GM12873 (cell line): ENCODE results near the gene WNT2.

Experiments used
- TF ChIP-seq, protein P1 (sequence below): IDR thresholded peaks from 2 replicates; pipeline ENCODE4 v1.5.1; 2012; ENCODE audit warnings: low read depth, mild to moderate bottlenecking, moderate library complexity, low read length, control low read depth; ENCODE audit not compliant: insufficient read depth; ENCODE audit errors: missing control alignments

Gene WNT2

DNA sequence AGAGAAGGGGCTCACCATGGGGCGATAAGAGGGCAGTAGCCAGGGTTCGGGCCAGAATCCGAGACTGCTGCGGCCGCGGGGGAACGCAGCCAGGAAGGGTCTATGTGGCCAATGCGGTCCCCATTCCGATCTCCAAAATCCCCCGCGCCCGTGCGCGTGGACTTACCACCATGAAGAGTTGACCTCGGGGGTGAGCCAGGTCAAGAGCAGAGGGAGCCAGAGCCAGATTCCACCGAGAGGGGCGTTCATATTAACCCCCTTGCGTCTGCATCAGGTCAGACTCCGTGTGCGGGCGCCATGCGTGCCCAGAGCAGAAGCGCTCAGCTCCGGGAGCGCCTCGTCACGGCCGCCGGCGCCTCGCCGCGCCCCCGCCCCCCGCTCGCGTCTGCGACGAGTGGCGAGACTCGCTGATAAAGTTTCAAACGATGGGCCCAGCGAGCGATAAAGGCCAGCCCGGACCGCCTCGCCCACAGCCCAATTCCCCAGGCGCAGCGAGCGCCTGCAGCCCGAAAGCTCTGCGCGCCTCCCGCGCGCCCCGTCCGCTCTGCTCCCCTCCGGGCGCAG lies at the start of gene WNT2:
Gene WNT2, minus strand, starts transcription at position 318 of the 564 bp plus-strand sequence. Its CDS starts 69 bp downstream, at position 249.
- TF ChIP-seq, protein P1, sequence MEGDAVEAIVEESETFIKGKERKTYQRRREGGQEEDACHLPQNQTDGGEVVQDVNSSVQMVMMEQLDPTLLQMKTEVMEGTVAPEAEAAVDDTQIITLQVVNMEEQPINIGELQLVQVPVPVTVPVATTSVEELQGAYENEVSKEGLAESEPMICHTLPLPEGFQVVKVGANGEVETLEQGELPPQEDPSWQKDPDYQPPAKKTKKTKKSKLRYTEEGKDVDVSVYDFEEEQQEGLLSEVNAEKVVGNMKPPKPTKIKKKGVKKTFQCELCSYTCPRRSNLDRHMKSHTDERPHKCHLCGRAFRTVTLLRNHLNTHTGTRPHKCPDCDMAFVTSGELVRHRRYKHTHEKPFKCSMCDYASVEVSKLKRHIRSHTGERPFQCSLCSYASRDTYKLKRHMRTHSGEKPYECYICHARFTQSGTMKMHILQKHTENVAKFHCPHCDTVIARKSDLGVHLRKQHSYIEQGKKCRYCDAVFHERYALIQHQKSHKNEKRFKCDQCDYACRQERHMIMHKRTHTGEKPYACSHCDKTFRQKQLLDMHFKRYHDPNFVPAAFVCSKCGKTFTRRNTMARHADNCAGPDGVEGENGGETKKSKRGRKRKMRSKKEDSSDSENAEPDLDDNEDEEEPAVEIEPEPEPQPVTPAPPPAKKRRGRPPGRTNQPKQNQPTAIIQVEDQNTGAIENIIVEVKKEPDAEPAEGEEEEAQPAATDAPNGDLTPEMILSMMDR, result no peak

DNA sequence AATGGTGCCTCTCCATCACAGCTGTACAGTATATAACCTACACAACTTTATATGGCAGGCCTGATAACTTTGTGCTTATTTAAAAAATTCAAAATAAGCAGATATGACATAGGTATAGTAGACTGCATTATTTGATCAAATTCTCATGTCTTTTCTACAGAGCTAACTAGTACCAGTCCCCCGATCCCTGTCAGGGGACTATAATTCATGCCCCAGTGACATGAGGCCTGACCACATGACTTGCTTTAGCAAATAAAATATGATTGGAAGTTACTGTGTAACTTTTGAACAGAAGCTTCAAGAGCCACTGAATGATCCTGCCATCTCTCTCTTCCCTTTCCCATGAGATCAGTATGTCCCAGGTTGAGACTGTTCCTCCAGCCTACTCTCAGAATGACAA lies 49.2 kb upstream of the WNT2 start:
- TF ChIP-seq, protein P1, result no peak

DNA sequence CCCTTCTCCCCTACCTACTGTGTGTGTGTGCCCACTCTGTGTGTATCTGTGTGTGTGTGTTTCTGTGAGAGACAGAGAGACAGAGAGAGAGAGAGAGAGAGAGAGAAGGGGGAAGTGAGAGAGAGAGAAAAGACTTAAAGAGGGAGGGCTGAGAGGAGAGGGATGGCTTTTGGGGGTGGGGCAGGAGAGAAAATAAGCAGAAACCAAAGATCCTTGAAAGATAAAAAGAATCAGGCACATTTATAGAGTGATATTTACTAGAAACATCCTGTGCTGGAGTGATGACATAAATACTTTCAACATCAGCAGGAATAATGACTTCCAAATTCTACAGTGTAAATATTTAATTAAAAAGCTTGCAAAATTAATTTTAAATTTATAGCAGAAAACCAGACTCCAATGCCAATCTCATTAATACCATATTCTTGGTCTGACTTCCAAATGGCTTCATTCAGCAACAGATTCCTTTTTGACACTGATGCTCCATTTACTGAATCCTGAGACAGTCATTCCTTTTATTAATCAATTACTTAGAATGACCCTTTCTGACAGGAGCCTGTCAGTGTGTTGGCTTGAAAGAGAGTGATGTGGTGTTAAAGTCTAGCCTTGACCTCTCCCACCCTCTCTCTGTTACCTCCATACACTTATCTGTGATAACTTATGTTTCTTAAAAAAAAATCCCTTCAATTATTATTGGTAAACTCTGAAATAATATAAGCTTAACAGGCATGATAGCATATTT lies 41.7 kb upstream of the WNT2 start:
- TF ChIP-seq, protein P1, result no peak

DNA sequence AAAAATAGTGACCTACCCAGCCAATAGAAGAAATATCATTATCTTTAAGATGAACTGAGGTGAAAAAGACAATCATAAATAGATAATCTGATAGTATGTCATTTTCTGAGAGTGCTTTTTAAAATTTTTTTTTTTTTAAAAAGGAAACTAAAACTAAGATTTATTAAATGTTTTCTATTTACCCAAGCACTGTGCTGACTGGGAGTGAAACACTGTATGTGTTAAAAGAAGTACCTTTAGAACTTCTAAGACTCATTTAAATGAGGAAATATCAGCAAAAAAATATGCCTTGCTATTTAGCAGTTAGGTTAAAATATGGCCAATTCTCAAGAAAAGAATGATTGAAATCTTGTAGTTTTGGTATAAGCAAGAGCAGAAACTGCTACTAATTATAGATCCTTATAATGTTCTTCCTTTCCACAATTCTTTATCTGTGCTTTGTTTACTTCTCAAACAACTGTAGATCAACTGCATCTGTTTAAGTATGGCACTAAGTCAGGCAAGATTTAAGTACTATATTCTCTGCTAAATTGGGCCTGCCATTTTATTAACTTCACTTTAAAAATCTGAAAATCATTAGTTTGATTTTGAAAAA lies 39.5 kb upstream of the WNT2 start:
- TF ChIP-seq, protein P1, result no peak

DNA sequence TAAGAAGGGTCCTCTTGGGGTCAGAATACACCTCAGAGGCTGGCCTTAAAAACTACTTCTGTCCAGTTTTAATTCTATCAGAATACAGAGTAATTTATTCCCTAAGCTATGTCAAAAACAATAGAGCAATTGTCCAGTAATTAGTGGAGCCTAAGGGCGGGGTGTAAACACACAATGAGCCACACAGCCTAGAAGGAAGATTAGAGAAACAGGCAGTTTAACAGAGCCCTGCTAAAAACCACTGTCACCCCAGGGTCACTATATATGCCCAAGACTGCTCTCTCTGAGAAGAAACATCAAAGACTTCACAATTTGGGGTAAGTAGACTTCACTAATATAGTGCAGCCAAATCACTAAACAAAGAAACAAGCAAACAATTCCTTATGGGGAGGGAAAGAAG lies 27.2 kb upstream of the WNT2 start:
- TF ChIP-seq, protein P1, result no peak

DNA sequence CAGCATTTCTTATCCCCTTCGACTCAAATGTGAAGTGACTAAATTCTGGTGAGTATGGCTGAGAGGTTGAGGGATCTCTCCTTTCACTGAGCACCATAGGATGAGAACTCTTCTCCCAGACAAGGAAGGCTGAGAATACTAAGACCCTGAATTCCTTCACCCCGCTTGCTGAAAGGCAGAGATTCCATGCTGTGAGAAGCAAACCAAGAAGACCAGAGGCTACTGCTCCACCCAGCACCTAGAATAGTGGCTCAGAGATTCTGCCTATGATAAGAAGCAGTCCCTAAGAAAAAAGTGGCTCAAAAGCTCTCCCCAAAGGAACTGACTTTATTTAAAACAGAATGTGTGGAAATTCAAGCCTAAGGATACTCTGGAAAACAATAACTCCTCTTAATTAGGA lies 26.7 kb upstream of the WNT2 start:
- TF ChIP-seq, protein P1, result no peak

DNA sequence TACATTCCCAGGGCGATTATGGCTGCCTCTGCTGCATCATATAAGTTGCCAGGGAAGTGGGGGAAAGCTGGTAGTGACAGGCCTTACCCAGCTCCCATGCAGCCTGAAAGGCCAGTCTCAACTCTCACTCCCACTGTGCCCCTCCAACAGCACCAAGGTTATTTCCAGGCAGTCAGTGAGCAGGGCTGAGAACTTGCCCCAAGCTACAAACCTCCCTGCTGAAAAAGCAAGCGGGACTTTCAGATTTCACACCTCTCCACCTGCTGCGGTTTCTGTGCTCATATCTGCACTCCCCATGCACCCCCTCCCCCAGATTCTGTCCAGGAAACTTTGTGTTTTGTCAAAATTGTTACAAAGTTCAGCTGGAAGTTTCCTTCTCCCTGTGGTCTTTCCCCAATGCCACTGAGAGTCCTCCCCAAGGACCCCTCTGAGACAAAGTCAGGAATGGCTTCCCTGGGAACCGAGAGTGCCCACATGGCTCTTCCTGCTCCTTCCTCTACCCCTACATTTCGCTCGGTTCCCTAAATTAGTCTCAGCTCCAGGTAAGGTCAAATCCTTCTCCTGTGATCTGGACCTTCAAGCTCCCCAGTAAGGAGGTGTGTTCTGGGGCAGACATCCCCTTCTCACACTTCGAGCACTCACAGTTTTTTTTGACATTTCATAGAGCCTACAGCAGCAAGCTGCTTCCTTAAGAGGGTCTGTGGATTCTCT lies 25.3 kb upstream of the WNT2 start:
- TF ChIP-seq, protein P1, result no peak
